Activated B cell treated with CpG ODN at 0.5 μM for 24 hours (primary cell): ENCODE measurements around the gene SUGCT. TPM values are rescaled to one million over a fixed set of nuclear protein-coding genes. Genes with fewer than 3 reads are reported as not detected.

ENCODE experiments used
- ATAC-seq: fragments of 200-7000 bp; cut with Tn5 transposase; one replicate; pipeline ENCODE4 v1.10.0; 2021; ENCODE audit warnings: low read depth, mild to moderate bottlenecking, moderate library complexity
- CTCF ChIA-PET: fragments of 350-600 bp; sonication (Branson Sonifier 250); formaldehyde crosslinking; loops from one replicate; lab custom pipeline; 2021; ENCODE audit warnings: antibody characterized with exemption; lab: Charles Lee
- POLR2A ChIA-PET: fragments of 350-600 bp; sonication (Branson Sonifier 250); formaldehyde crosslinking; loops from one replicate; lab custom pipeline; 2021; ENCODE audit warnings: antibody characterized with exemption; lab: Charles Lee
- DNase-seq: peaks from one replicate; pipeline ENCODE4 v3.0.0; 2022
- H3K27ac Mint-ChIP-seq: one replicate; pipeline ENCODE4 v1.8.0; 2020; ENCODE audit warnings: mixed read lengths
- H3K27me3 Mint-ChIP-seq: one replicate; pipeline ENCODE4 v1.8.0; 2021; ENCODE audit warnings: mixed read lengths
- H3K36me3 Mint-ChIP-seq: one replicate; pipeline ENCODE4 v1.8.0; 2021; ENCODE audit warnings: low read depth, mixed read lengths
- H3K4me1 Mint-ChIP-seq: one replicate; pipeline ENCODE4 v1.8.0; 2021; ENCODE audit warnings: mixed read lengths
- H3K4me3 Mint-ChIP-seq: one replicate; pipeline ENCODE4 v1.8.0; 2020; ENCODE audit warnings: mild to moderate bottlenecking, mixed read lengths
- H3K9me3 Mint-ChIP-seq: one replicate; pipeline ENCODE4 v1.8.0; 2020; ENCODE audit warnings: mixed read lengths
- CTCF ChIP-seq: fragments of 200-600 bp; IDR thresholded peaks from one replicate; pipeline ENCODE4 v1.8.0; 2022; ENCODE audit warnings: antibody characterized with exemption, mild to moderate bottlenecking
- intact Hi-C: fragments of 100-400 bp; cut with micrococcal nuclease; formaldehyde crosslinking; loops from one replicate; pipeline ENCODE4 v1.15.1; 2024
- total RNA-seq: library from RNA; stranded (reverse); gene quantifications from 2 replicates; pipeline ENCODE4 v1.2.3, GENCODE V29; 2022

SUGCT gene
- total RNA-seq, 1 donor from 2014 or later, result 1.3 TPM

- no peak for TF ChIP-seq CTCF
- intact Hi-C loops, result no loop called here
Observed at GRCh38 chr7:40394400-40394799, 259.6 kb downstream of the SUGCT start.

GRCh38 chr7:40400525-40400924 lies 265.7 kb downstream of the SUGCT start:
- CTCF ChIA-PET, result no interaction called here
- no peak overlapping the region for H3K27ac Mint-ChIP-seq
- POLR2A ChIA-PET, result no interaction called here
- H3K36me3 Mint-ChIP-seq, result no peaks in the 10 kb centered on the region
- DNase-seq (no peak), ATAC-seq (no peak)
- intact Hi-C loops, result no loop called here
- peaks cover 2% of the 10 kb centered on the region for H3K27me3 Mint-ChIP-seq
- no peak overlapping the region for H3K4me3 Mint-ChIP-seq
- TF ChIP-seq CTCF, result no peak
- no peaks in the 10 kb centered on the region for H3K9me3 Mint-ChIP-seq
- no peaks in the 10 kb centered on the region for H3K4me1 Mint-ChIP-seq

More at GRCh38 chr7:40394400-40394799, 259.6 kb downstream of the SUGCT start:
- Mint-ChIP-seq H3K9me3 (no peaks in the 10 kb centered on the region), H3K27ac (no peak overlapping the region), H3K4me1 (no peaks in the 10 kb centered on the region), H3K4me3 (no peak overlapping the region), H3K36me3 (no peaks in the 10 kb centered on the region), H3K27me3 (peaks cover 2% of the 10 kb centered on the region)
- ATAC-seq (no peak), DNase-seq (no peak)
- POLR2A ChIA-PET, result no interaction called here
- CTCF ChIA-PET, result no interaction called here

- no peak for DNase-seq
- H3K9me3 Mint-ChIP-seq, result no peaks in the 10 kb centered on the region
- H3K27me3 Mint-ChIP-seq, result peaks cover 2% of the 10 kb centered on the region
- no peak for ATAC-seq
- intact Hi-C loops, result no loop called here
- TF ChIP-seq CTCF, result no peak
- H3K36me3 Mint-ChIP-seq, result no peaks in the 10 kb centered on the region
- no peak overlapping the region for H3K4me3 Mint-ChIP-seq
- H3K4me1 Mint-ChIP-seq, result no peaks in the 10 kb centered on the region
- ChIA-PET CTCF (no interaction called here), POLR2A (no interaction called here)
- H3K27ac Mint-ChIP-seq, result no peak overlapping the region
Observed at GRCh38 chr7:40401406-40401805, 266.6 kb downstream of the SUGCT start.

GRCh38 chr7:40402661-40403060 lies 267.9 kb downstream of the SUGCT start:
- no peaks in the 10 kb centered on the region for H3K9me3 Mint-ChIP-seq
- CTCF ChIA-PET, result no interaction called here
- H3K36me3 Mint-ChIP-seq, result no peaks in the 10 kb centered on the region
- H3K4me3 Mint-ChIP-seq, result no peak overlapping the region
- ATAC-seq (no peak), DNase-seq (no peak)
- no peaks in the 10 kb centered on the region for H3K27me3 Mint-ChIP-seq
- no peaks in the 10 kb centered on the region for H3K4me1 Mint-ChIP-seq
- no peak overlapping the region for H3K27ac Mint-ChIP-seq
- intact Hi-C loops, result no loop called here
- no peak for TF ChIP-seq CTCF
- POLR2A ChIA-PET, result no interaction called here

- ATAC-seq (no peak), DNase-seq (no peak)
- Mint-ChIP-seq H3K4me3 (no peak overlapping the region), H3K4me1 (no peaks in the 10 kb centered on the region), H3K9me3 (no peaks in the 10 kb centered on the region), H3K27ac (no peak overlapping the region), H3K27me3 (no peaks in the 10 kb centered on the region), H3K36me3 (no peaks in the 10 kb centered on the region)
- intact Hi-C loops, result no loop called here
- CTCF ChIA-PET, result no interaction called here
- POLR2A ChIA-PET, result no interaction called here
- no peak for TF ChIP-seq CTCF
Observed at GRCh38 chr7:40403703-40404476, 269.1 kb downstream of the SUGCT start.
